HepG2 (cell line): ENCODE data around the gene RAD51D. TPM values are rescaled to one million over a fixed set of nuclear protein-coding genes. Genes with fewer than 3 reads are reported as not detected.

ENCODE experiments used
- ATF7 ChIP-seq, 2 experiments: fragments of 450-650 bp in 1 of 2; sonication (generic) in 1 of 2; formaldehyde crosslinking in 1 of 2; IDR thresholded peaks; 2 replicates each; pipeline versions ENCODE4 v1.4.0 to v1.6.1; 2016 to 2020; ENCODE audit warnings: antibody characterized with exemption in 1 of 2, mild to moderate bottlenecking in 1 of 2, missing genetic modification reagents in 1 of 2
- BCL6 ChIP-seq: IDR thresholded peaks from 2 replicates; pipeline ENCODE4 v1.6.1; 2016; ENCODE audit warnings: missing genetic modification reagents, missing compliant biosample characterization
- CENPBD1 ChIP-seq: sonication (generic); formaldehyde crosslinking; IDR thresholded peaks from 2 replicates; pipeline ENCODE4 v1.8.0; 2022; ENCODE audit warnings: missing genetic modification reagents, low read depth, mild to moderate bottlenecking, borderline replicate concordance
- CREM ChIP-seq, 2 experiments: sonication (generic) in 1 of 2; formaldehyde crosslinking in 1 of 2; IDR thresholded peaks; 2 replicates each; pipeline versions ENCODE4 v1.4.0 to v1.6.1; 2016 to 2020; ENCODE audit warnings: antibody characterized with exemption in 1 of 2, mild to moderate bottlenecking in 1 of 2, missing genetic modification reagents in 1 of 2
- DNMT1 ChIP-seq: sonication (generic); formaldehyde crosslinking; IDR thresholded peaks from 2 replicates; pipeline ENCODE4 v1.5.1; 2020; ENCODE audit warnings: mild to moderate bottlenecking, missing genetic modification reagents
- DRAP1 ChIP-seq: IDR thresholded peaks from 2 replicates; pipeline ENCODE4 v1.6.1; 2016; ENCODE audit warnings: missing genetic modification reagents, missing compliant biosample characterization
- ELF3 ChIP-seq: IDR thresholded peaks from 2 replicates; pipeline ENCODE4 v1.6.1; 2016; ENCODE audit warnings: missing genetic modification reagents, missing compliant biosample characterization
- ETV5 ChIP-seq: IDR thresholded peaks from 2 replicates; pipeline ENCODE4 v1.6.1; 2018; ENCODE audit warnings: missing biosample characterization, missing genetic modification reagents, inconsistent platforms, borderline replicate concordance
- FOXA3 ChIP-seq: IDR thresholded peaks from 2 replicates; pipeline ENCODE4 v1.6.1; 2016; ENCODE audit warnings: missing genetic modification reagents, missing compliant biosample characterization
- FOXK1 ChIP-seq: sonication (generic); formaldehyde crosslinking; IDR thresholded peaks from 2 replicates; pipeline ENCODE4 v1.4.0; 2020; ENCODE audit warnings: low read depth, missing genetic modification reagents, borderline replicate concordance
- FOXP1 ChIP-seq, 2 experiments: fragments of 450-650 bp in 1 of 2; IDR thresholded peaks; 2 replicates each; pipeline ENCODE4 v1.6.1; 2017 to 2018; ENCODE audit warnings: antibody characterized with exemption in 1 of 2
- HNF4G ChIP-seq, 2 experiments: sonication (generic) in 1 of 2; formaldehyde crosslinking in 1 of 2; IDR thresholded peaks; 2 replicates each; pipeline versions ENCODE4 v1.4.0 to v1.6.1; 2011 to 2020; ENCODE audit warnings: borderline replicate concordance in 2 of 2, low read depth in 2 of 2, mild to moderate bottlenecking in 2 of 2, low read length in 1 of 2, missing genetic modification reagents in 1 of 2, moderate library complexity in 1 of 2
- IRF2 ChIP-seq: IDR thresholded peaks from 2 replicates; pipeline ENCODE4 v1.6.1; 2018; ENCODE audit warnings: missing genetic modification reagents, missing compliant biosample characterization
- MYC ChIP-seq: sonication (generic); formaldehyde crosslinking; IDR thresholded peaks from 2 replicates; pipeline ENCODE4 v1.9.0; 2021; ENCODE audit warnings: missing genetic modification reagents, borderline replicate concordance
- NR2C2 ChIP-seq: sonication (generic); formaldehyde crosslinking; IDR thresholded peaks from 2 replicates; pipeline ENCODE4 v1.4.0; 2020; ENCODE audit warnings: missing genetic modification reagents, mild to moderate bottlenecking, moderate library complexity, borderline replicate concordance
- PAXIP1 ChIP-seq: sonication (generic); formaldehyde crosslinking; conservative IDR thresholded peaks from 2 replicates; pipeline ENCODE4 v1.4.0; 2020; ENCODE audit warnings: mild to moderate bottlenecking, missing genetic modification reagents, moderate library complexity
- SOX13 ChIP-seq, 3 experiments: fragments of 450-650 bp in 1 of 3; sonication (generic) in 1 of 3; formaldehyde crosslinking in 1 of 3; IDR thresholded peaks in 2 of 3; conservative IDR thresholded peaks in 1 of 3; 2 replicates each; pipeline versions ENCODE4 v1.5.0 to v1.6.1; 2016 to 2020; ENCODE audit warnings: antibody characterized with exemption in 1 of 3, mild to moderate bottlenecking in 1 of 3, missing compliant biosample characterization in 1 of 3, missing genetic modification reagents in 1 of 3, moderate library complexity in 1 of 3
- ZBTB33 ChIP-seq: sonication (generic); formaldehyde crosslinking; IDR thresholded peaks from 2 replicates; pipeline ENCODE4 v1.4.0; 2020; ENCODE audit warnings: missing genetic modification reagents
- ZNF430 ChIP-seq: sonication (generic); formaldehyde crosslinking; IDR thresholded peaks from 2 replicates; pipeline ENCODE4 v1.9.0; 2021; ENCODE audit warnings: mild to moderate bottlenecking, missing genetic modification reagents
- ZSCAN21 ChIP-seq: sonication (generic); formaldehyde crosslinking; IDR thresholded peaks from 2 replicates; pipeline ENCODE4 v1.8.0; 2022; ENCODE audit warnings: mild to moderate bottlenecking, missing genetic modification reagents, moderate library complexity, borderline replicate concordance
- polyA plus RNA-seq, 8 experiments: library from polyadenylated mRNA; depleted of rRNA in 3 of 8; stranded (reverse) in 7 of 8; unstranded in 1 of 8; fragments of >200 nt; fragmentation: Illumina TruSeq in 4 of 8; extraction: Trizol in 4 of 8; gene quantifications; 2 replicates each; pipeline versions ENCODE4 v1.2.1 to v1.2.3, GENCODE V29; 2011 to 2016; ENCODE audit warnings: low read depth in 4 of 8, missing spikeins in 1 of 8, mixed read lengths in 1 of 8; ENCODE audit not compliant: insufficient read depth in 1 of 8
- total RNA-seq, 5 experiments: library from RNA; depleted of rRNA; stranded (reverse); fragments of >200 nt; fragmentation: Illumina TruSeq; extraction: Trizol; gene quantifications; 2 replicates each; pipeline ENCODE4 v1.2.3, GENCODE V29; 2016; ENCODE audit warnings: low read depth in 1 of 5

The RAD51D gene
- total and polyA plus RNA-seq, 2 of the 13 experiments (the other 11 are each of a cell fraction or from before 2014, with no cell fraction given): 6.7 to 13.1 TPM

GRCh38 chr17:35087731-35088355, 31.8 kb downstream of the RAD51D start (continued):
- TF ChIP-seq FOXK1 (CRISPR knock-in tag) (0 out of 2 replicates have a peak, but pooled peaks have one; percentile 21), CREM (IDR thresholded peaks at IDR 0.05) (peak; percentile 75; the same call in 1 of the 2 replicates), CREM (CRISPR knock-in tag; IDR thresholded peaks at IDR 0.05) (no peak), DNMT1 (CRISPR knock-in tag) (no peak), CENPBD1 (CRISPR knock-in tag) (no peak), NR2C2 (CRISPR knock-in tag) (no peak), ETV5 (CRISPR knock-in tag) (peak; percentile 26; the same call in 1 of the 2 replicates), FOXA3 (CRISPR knock-in tag) (peak; percentile 33; the same call in 1 of the 2 replicates), BCL6 (CRISPR knock-in tag) (peak; percentile 73), SOX13 (IDR thresholded peaks at IDR 0.05) (no peak), SOX13 (CRISPR knock-in tag; conservative IDR thresholded peaks at IDR 0.05 in 1 of 2, IDR thresholded peaks at IDR 0.05 in 1 of 2) (peak in 1 of 2 experiments; percentile 21; a peak in 1 of 4 replicates), HNF4G (IDR thresholded peaks at IDR 0.05; ENCODE audit: borderline replicate concordance, low read depth, low read length) (peak; percentile 33), HNF4G (CRISPR knock-in tag; IDR thresholded peaks at IDR 0.05; ENCODE audit: borderline replicate concordance, low read depth) (no peak), PAXIP1 (CRISPR knock-in tag) (0 out of 2 replicates have a peak, but pooled peaks have one; percentile 38), ELF3 (CRISPR knock-in tag) (0 out of 2 replicates have a peak, but pooled peaks have one; percentile 13), FOXP1 (IDR thresholded peaks at IDR 0.05) (no peak), FOXP1 (CRISPR knock-in tag; IDR thresholded peaks at IDR 0.05) (0 out of 2 replicates have a peak, but pooled peaks have one; percentile 28), ATF7 (IDR thresholded peaks at IDR 0.05) (no peak), ATF7 (CRISPR knock-in tag; IDR thresholded peaks at IDR 0.05) (no peak), DRAP1 (CRISPR knock-in tag) (peak; percentile 34; the same call in 1 of the 2 replicates), ZNF430 (CRISPR knock-in tag) (0 out of 2 replicates have a peak, but pooled peaks have one; percentile 13), ZBTB33 (CRISPR knock-in tag) (no peak), IRF2 (CRISPR knock-in tag) (no peak), MYC (CRISPR knock-in tag) (0 out of 2 replicates have a peak, but pooled peaks have one; percentile 5), ZSCAN21 (CRISPR knock-in tag) (no peak)
